ENCODE data around the gene SLK.

SLK gene

GRCh38 chr10:104034401-104035193, 67.7 kb downstream of the SLK start:
- Histone ChIP-seq H3K9me3 (ENCODE audit: control extremely low read depth in 1 of 5, control insufficient read depth in 4 of 5, insufficient read depth in 2 of 5, low read depth in 1 of 5, low read length in 4 of 5) (no peaks in the 10 kb centered on the region), H3K27me3 (replicated peaks in 2 of 5; ENCODE audit: control insufficient read depth in 4 of 5, insufficient read depth in 5 of 5, low read length in 4 of 5) (no peaks in the 10 kb centered on the region), H3K4me1 (ENCODE audit: control extremely low read depth in 1 of 4, control insufficient read depth in 4 of 4, insufficient read depth in 4 of 4, low read length in 3 of 4) (no peaks in the 10 kb centered on the region), H3K36me3 (ENCODE audit: control insufficient read depth in 4 of 4, insufficient read depth in 4 of 4, low read length in 3 of 4) (peaks cover 5 to 22% (median 12%) of the 10 kb centered on the region in 4 experiments), H3K4me3 (ENCODE audit: control insufficient read depth in 1 of 7, extremely low read depth in 1 of 7, insufficient read depth in 4 of 7, low read depth in 2 of 7, low read length in 6 of 7) (no peak overlapping the region), H3K27ac (ENCODE audit: insufficient read depth in 1 of 2, low read depth in 1 of 2, low read length in 2 of 2, poor library complexity in 1 of 2, severe bottlenecking in 2 of 2) (no peak overlapping the region)
- DNase-seq = no peak
- ChIA-PET CTCF (interaction anchor here (0.8 to 2.0 kb wide), 5 partner anchors 30 to 149 kb away, joined by 3 to 7 read pairs (median 3); no protein-coding TSS in a partner anchor), POLR2A (no interaction called here)
- 91% methylated on average over 20 of the region's 23 CpGs for WGBS (ENCODE audit: insufficient coverage)

- ChIA-PET POLR2A (interaction anchor here (0.5 kb wide), 1 partner anchor 184 kb away, joined by 3 read pairs; no protein-coding TSS in a partner anchor), CTCF (interaction anchor here (1.7 kb wide), 1 partner anchor 92 kb away, joined by 6 read pairs; no protein-coding TSS in a partner anchor)
- no peaks in the 10 kb centered on the region for H3K9me3 ChIP-seq (ENCODE audit: control extremely low read depth in 1 of 5, control insufficient read depth in 4 of 5, insufficient read depth in 2 of 5, low read depth in 1 of 5, low read length in 4 of 5)
- H3K36me3 ChIP-seq (ENCODE audit: control insufficient read depth in 4 of 4, insufficient read depth in 4 of 4, low read length in 3 of 4) = peaks cover 4 to 21% (median 10%) of the 10 kb centered on the region in 4 experiments
- 86% methylated on average over 15 of the region's 18 CpGs for WGBS (ENCODE audit: insufficient coverage)
- no peaks in the 10 kb centered on the region for H3K27me3 ChIP-seq (replicated peaks in 2 of 5; ENCODE audit: control insufficient read depth in 4 of 5, insufficient read depth in 5 of 5, low read length in 4 of 5)
- no peak overlapping the region for H3K27ac ChIP-seq (ENCODE audit: insufficient read depth in 1 of 2, low read depth in 1 of 2, low read length in 2 of 2, poor library complexity in 1 of 2, severe bottlenecking in 2 of 2)
- no peak overlapping the region for H3K4me3 ChIP-seq (ENCODE audit: control insufficient read depth in 1 of 7, extremely low read depth in 1 of 7, insufficient read depth in 4 of 7, low read depth in 2 of 7, low read length in 6 of 7)
- DNase-seq = no peak
- no peaks in the 10 kb centered on the region for H3K4me1 ChIP-seq (ENCODE audit: control extremely low read depth in 1 of 4, control insufficient read depth in 4 of 4, insufficient read depth in 4 of 4, low read length in 3 of 4)
These were observed 68.5 kb downstream of the SLK start for GRCh38 chr10:104035194-104036068.

DNA sequence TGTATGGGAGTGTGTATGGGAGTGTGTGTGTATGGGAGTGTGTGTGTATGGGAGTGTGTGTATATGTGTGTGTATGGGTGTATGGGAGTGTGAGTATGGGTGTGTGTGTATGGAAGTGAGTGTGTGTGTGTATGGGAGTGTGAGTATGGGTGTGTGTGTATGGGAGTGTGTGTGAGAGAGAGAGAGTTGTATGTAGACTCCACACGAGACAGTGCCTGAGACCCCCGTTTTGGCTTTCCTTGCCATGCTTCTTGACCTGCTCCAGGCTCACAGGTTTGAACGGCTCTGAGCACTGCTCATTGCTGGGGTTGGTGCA, 69.1 kb downstream of the SLK start:
- no peaks in the 10 kb centered on the region for H3K4me1 ChIP-seq (ENCODE audit: control extremely low read depth in 1 of 4, control insufficient read depth in 4 of 4, insufficient read depth in 4 of 4, low read length in 3 of 4)
- H3K9me3 ChIP-seq (ENCODE audit: control extremely low read depth in 1 of 5, control insufficient read depth in 4 of 5, insufficient read depth in 2 of 5, low read depth in 1 of 5, low read length in 4 of 5) = no peaks in the 10 kb centered on the region
- POLR2A ChIA-PET = no interaction called here
- CTCF ChIA-PET = no interaction called here
- no peak overlapping the region for H3K4me3 ChIP-seq (ENCODE audit: control insufficient read depth in 1 of 7, extremely low read depth in 1 of 7, insufficient read depth in 4 of 7, low read depth in 2 of 7, low read length in 6 of 7)
- WGBS (ENCODE audit: insufficient coverage) = no CpG with 5 or more reads among the region's 3 CpGs
- no peak for DNase-seq
- no peak overlapping the region for H3K27ac ChIP-seq (ENCODE audit: insufficient read depth in 1 of 2, low read depth in 1 of 2, low read length in 2 of 2, poor library complexity in 1 of 2, severe bottlenecking in 2 of 2)
- H3K36me3 ChIP-seq (ENCODE audit: control insufficient read depth in 4 of 4, insufficient read depth in 4 of 4, low read length in 3 of 4) = peaks cover 4 to 16% (median 9%) of the 10 kb centered on the region in 4 experiments
- no peaks in the 10 kb centered on the region for H3K27me3 ChIP-seq (replicated peaks in 2 of 5; ENCODE audit: control insufficient read depth in 4 of 5, insufficient read depth in 5 of 5, low read length in 4 of 5)

DNA sequence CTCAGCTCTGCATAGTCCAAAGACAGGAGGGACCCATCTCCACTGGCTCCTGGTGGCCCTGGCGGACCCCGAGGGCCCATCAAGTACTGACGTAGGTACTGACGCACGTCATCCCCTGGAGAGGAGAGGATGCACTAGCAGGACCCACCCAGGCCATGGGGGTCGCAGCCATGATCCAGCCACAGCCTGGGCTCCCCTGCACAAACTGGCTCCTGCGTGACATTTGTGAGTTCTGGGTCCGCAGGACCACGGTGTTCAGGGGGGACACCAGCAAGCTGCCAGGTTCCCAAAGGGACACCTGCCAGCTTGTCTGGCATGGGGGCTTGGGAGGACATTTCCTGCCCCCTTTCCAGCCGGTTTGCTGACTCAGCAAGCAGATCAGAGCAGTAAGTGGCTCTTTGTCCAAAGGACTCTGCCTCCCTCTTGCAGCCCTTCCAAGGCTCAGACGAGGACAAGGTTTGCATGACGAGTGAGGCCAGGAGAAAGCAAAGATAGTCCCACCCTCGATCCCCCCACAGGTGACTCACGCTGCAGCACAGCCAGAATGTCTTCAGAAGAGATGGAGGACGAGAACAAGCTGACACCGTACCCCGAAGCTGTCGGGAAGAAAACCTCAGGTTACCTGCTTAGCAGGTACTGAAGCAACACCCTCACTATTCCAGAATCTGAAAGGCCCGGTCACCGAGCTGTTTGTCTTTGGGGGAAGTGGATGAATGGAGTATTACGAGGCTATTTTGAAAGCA, 69.7 kb downstream of the SLK start:
- Histone ChIP-seq H3K27me3 (replicated peaks in 2 of 5; ENCODE audit: control insufficient read depth in 4 of 5, insufficient read depth in 5 of 5, low read length in 4 of 5) (no peaks in the 10 kb centered on the region), H3K27ac (ENCODE audit: insufficient read depth in 1 of 2, low read depth in 1 of 2, low read length in 2 of 2, poor library complexity in 1 of 2, severe bottlenecking in 2 of 2) (no peak overlapping the region), H3K4me3 (ENCODE audit: control insufficient read depth in 1 of 7, extremely low read depth in 1 of 7, insufficient read depth in 4 of 7, low read depth in 2 of 7, low read length in 6 of 7) (no peak overlapping the region), H3K4me1 (ENCODE audit: control extremely low read depth in 1 of 4, control insufficient read depth in 4 of 4, insufficient read depth in 4 of 4, low read length in 3 of 4) (no peaks in the 10 kb centered on the region), H3K36me3 (ENCODE audit: control insufficient read depth in 4 of 4, insufficient read depth in 4 of 4, low read length in 3 of 4) (peaks cover 4 to 12% (median 8%) of the 10 kb centered on the region in 4 experiments), H3K9me3 (ENCODE audit: control extremely low read depth in 1 of 5, control insufficient read depth in 4 of 5, insufficient read depth in 2 of 5, low read depth in 1 of 5, low read length in 4 of 5) (no peaks in the 10 kb centered on the region)
- 90% methylated on average over 15 of the region's 21 CpGs for WGBS (ENCODE audit: insufficient coverage)
- POLR2A ChIA-PET = no interaction called here
- DNase-seq = no peak
- CTCF ChIA-PET = interaction anchor here (0.6 kb wide), 1 partner anchor 111 kb away, joined by 3 read pairs; no protein-coding TSS in a partner anchor

- ChIA-PET CTCF (interaction anchor here (0.6 to 1.4 kb wide), 2 partner anchors 91 to 110 kb away, joined by 3 to 5 read pairs; no protein-coding TSS in a partner anchor), POLR2A (interaction anchor here (0.6 kb wide), 1 partner anchor 36 kb away, joined by 3 read pairs; no protein-coding TSS in a partner anchor)
- 89% methylated on average over 15 of the region's 16 CpGs for WGBS (ENCODE audit: insufficient coverage)
- Histone ChIP-seq H3K4me1 (ENCODE audit: control extremely low read depth in 1 of 4, control insufficient read depth in 4 of 4, insufficient read depth in 4 of 4, low read length in 3 of 4) (no peaks in the 10 kb centered on the region), H3K36me3 (ENCODE audit: control insufficient read depth in 4 of 4, insufficient read depth in 4 of 4, low read length in 3 of 4) (peaks cover 0 to 6% (median 2%) of the 10 kb centered on the region in 4 experiments), H3K9me3 (ENCODE audit: control extremely low read depth in 1 of 5, control insufficient read depth in 4 of 5, insufficient read depth in 2 of 5, low read depth in 1 of 5, low read length in 4 of 5) (no peaks in the 10 kb centered on the region), H3K4me3 (ENCODE audit: control insufficient read depth in 1 of 7, extremely low read depth in 1 of 7, insufficient read depth in 4 of 7, low read depth in 2 of 7, low read length in 6 of 7) (no peak overlapping the region), H3K27ac (ENCODE audit: insufficient read depth in 1 of 2, low read depth in 1 of 2, low read length in 2 of 2, poor library complexity in 1 of 2, severe bottlenecking in 2 of 2) (no peak overlapping the region), H3K27me3 (replicated peaks in 2 of 5; ENCODE audit: control insufficient read depth in 4 of 5, insufficient read depth in 5 of 5, low read length in 4 of 5) (no peaks in the 10 kb centered on the region)
- DNase-seq = no peak
These were observed 70.5 kb downstream of the SLK start for GRCh38 chr10:104037261-104037951.

DNA sequence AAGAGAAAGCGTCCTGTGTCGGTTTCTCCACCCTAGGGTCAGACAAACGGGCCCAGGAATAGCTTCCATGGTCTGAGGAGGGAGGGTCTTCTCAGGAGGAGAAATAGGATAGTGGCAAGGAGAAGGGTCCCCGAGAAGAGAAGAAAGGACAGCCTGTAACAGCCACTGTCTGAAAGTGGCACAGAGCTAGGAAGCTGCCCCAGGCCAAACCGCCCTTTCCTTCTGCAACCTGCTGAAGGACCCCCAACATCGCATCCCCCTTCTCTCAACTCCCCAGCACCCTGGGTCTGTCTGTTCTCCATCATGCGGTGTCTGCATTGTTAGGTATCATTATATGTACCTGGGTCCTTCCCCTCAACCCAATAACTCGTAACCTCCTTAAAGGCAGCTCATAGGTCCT, 71.6 kb downstream of the SLK start:
- H3K36me3 ChIP-seq (ENCODE audit: control insufficient read depth in 4 of 4, insufficient read depth in 4 of 4, low read length in 3 of 4) = no peaks in the 10 kb centered on the region
- CTCF ChIA-PET = interaction anchor here (1.4 kb wide), 1 partner anchor 89 kb away, joined by 5 read pairs; no protein-coding TSS in a partner anchor

More for the DNA sequence above, 71.6 kb downstream of the SLK start:
- H3K27me3 ChIP-seq (replicated peaks in 2 of 5; ENCODE audit: control insufficient read depth in 4 of 5, insufficient read depth in 5 of 5, low read length in 4 of 5) = no peaks in the 10 kb centered on the region
- POLR2A ChIA-PET = no interaction called here
- no peaks in the 10 kb centered on the region for H3K4me1 ChIP-seq (ENCODE audit: control extremely low read depth in 1 of 4, control insufficient read depth in 4 of 4, insufficient read depth in 4 of 4, low read length in 3 of 4)
- H3K4me3 ChIP-seq (ENCODE audit: control insufficient read depth in 1 of 7, extremely low read depth in 1 of 7, insufficient read depth in 4 of 7, low read depth in 2 of 7, low read length in 6 of 7) = no peak overlapping the region
- no peaks in the 10 kb centered on the region for H3K9me3 ChIP-seq (ENCODE audit: control extremely low read depth in 1 of 5, control insufficient read depth in 4 of 5, insufficient read depth in 2 of 5, low read depth in 1 of 5, low read length in 4 of 5)
- WGBS (ENCODE audit: insufficient coverage) = 95% methylated on average over 7 of the region's 8 CpGs
- H3K27ac ChIP-seq (ENCODE audit: insufficient read depth in 1 of 2, low read depth in 1 of 2, low read length in 2 of 2, poor library complexity in 1 of 2, severe bottlenecking in 2 of 2) = no peak overlapping the region
- DNase-seq = no peak
